Kidney (tissue), 14 donors: ENCODE results near the gene FOXD2. TPM values are rescaled to one million over a fixed set of nuclear protein-coding genes. Genes with fewer than 3 reads are reported as not detected.

ENCODE experiments used
- DNase-seq, 5 donors: peaks; one replicate each; pipeline ENCODE4 v3.0.0-alpha.2; 2013 to 2020
- FAIRE-seq: peaks from 2 replicates; lab custom pipeline; 2012; peaks lifted over from hg19 to GRCh38; lab: Jason Lieb, UNC
- H3K27ac ChIP-seq, 2 donors: one replicate each; pipeline ENCODE4 v1.7.0; 2013; ENCODE audit warnings: low read depth in 2 of 2, low read length in 2 of 2, inconsistent platforms in 1 of 2
- H3K27me3 ChIP-seq: one replicate; pipeline ENCODE4 v1.7.1; 2013; ENCODE audit warnings: low read length, inconsistent platforms; ENCODE audit not compliant: control insufficient read depth, insufficient read depth
- H3K36me3 ChIP-seq, 3 donors: one replicate each; pipeline versions ENCODE4 v1.7.0 to v1.7.1; 2013; ENCODE audit warnings: low read length in 3 of 3, control low read depth in 1 of 3, inconsistent platforms in 1 of 3; ENCODE audit not compliant: insufficient read depth in 3 of 3, control insufficient read depth in 2 of 3
- H3K4me1 ChIP-seq, 3 donors: one replicate each; pipeline versions ENCODE4 v1.7.0 to v1.7.1; 2013; ENCODE audit warnings: low read length in 3 of 3, inconsistent platforms in 1 of 3, low read depth in 1 of 3; ENCODE audit not compliant: control insufficient read depth in 2 of 3, insufficient read depth in 2 of 3
- H3K4me3 ChIP-seq, 3 donors: one replicate each; pipeline versions ENCODE4 v1.7.0 to v1.8.1; 2013; ENCODE audit warnings: low read length in 3 of 3, control low read depth in 1 of 3, inconsistent platforms in 1 of 3
- H3K9ac ChIP-seq, 3 donors: one replicate each; pipeline versions ENCODE4 v1.7.0 to v1.7.1; 2013; ENCODE audit warnings: low read length in 3 of 3, control low read depth in 1 of 3, inconsistent platforms in 1 of 3
- H3K9me3 ChIP-seq, 3 donors: one replicate each; pipeline versions ENCODE4 v1.7.0 to v1.7.1; 2013; ENCODE audit warnings: low read length in 3 of 3, control low read depth in 1 of 3, inconsistent platforms in 1 of 3; ENCODE audit not compliant: control insufficient read depth in 2 of 3, insufficient read depth in 1 of 3
- CTCF ChIP-seq: IDR thresholded peaks from 3 replicates; pipeline ENCODE4 v1.5.1; 2012; ENCODE audit warnings: mild to moderate bottlenecking, moderate library complexity, borderline replicate concordance; ENCODE audit not compliant: insufficient read depth; ENCODE audit errors: extremely low read depth
- intact Hi-C: fragments of 100-400 bp; cut with DNase I; formaldehyde crosslinking; loops from one replicate; pipeline ENCODE4 v1.11.1; 2022
- polyA plus RNA-seq: library from polyadenylated mRNA; stranded (reverse); fragments of 350-450 nt; fragmentation: Illumina TruSeq; extraction: RNeasy Lipid Tissue Mini Kit (QIAGEN cat#74804); gene quantifications from one replicate; pipeline ENCODE4 v1.2.3, GENCODE V29; 2014; ENCODE audit warnings: low read depth, low replicate concordance; ENCODE audit not compliant: insufficient read depth
- total RNA-seq: library from RNA; stranded (reverse); fragmentation: NEBNext Ultra II Directional; extraction: Animal tissue kit (Norgen Biotek cat#: 25700); gene quantifications from one replicate; pipeline ENCODE4 v1.2.1, GENCODE V29; 2021
- donor health status: control.
- donor health status: control.
- donor health status: control.
- donor health status: control.
- donor health status: control.
- donor health status: DM: yes; HTN: yes; CAD: no.
- donor health status: Normal renal cell carcinoma (clear cell type).

The FOXD2 gene
- total and polyA plus RNA-seq, 2 donors from 2014 or later = 0.82 to 2.3 TPM

DNA sequence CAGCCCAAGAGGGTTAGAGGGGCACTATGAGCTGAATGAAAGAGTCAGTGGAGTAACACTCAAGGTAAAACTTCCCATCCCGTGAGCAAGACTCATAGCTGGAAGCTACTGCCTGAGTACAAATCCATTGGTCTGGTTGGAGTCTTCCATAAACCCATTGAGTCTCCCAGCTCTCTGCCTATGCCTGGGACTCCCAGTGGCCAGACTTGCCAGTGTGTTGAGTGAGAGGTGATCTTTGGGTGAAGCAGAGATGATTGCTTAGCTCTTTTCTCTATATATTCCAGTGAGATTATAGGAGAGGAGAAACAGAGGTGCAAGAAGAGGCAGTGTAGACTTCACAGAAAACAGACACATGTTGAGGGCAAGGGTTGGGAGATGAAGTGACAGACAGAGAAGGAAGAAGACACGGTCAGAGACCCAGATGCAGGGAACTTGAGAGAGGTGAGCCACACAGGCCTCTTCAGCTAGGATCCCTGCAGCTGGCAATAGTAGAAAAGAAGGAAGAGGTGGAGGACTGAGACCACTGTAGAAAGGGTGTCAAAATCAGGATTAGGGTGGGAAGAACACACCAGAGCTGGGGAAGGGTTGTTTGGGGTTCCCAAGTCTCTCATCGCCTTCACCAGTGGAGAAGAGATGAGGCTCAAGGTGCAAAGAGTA lies 3.7 kb downstream of the FOXD2 start:
- Histone ChIP-seq H3K9me3 (no peaks in the 10 kb centered on the region), H3K36me3 (no peaks in the 10 kb centered on the region), H3K4me1 (peaks cover 0 to 3% (median 0%) of the 10 kb centered on the region in 3 donors), H3K4me3 (no peak overlapping the region), H3K27me3 (peaks cover 38% of the 10 kb centered on the region), H3K27ac (no peak overlapping the region), H3K9ac (no peak overlapping the region)
- intact Hi-C loops = loop anchor here (10.0 kb wide), 1 partner anchor 73 kb away; no protein-coding TSS in a partner anchor
- no peak for DNase-seq
- no peak for FAIRE-seq
- TF ChIP-seq CTCF = no peak

- DNase-seq = no peak
- no peak overlapping the region for H3K4me3 ChIP-seq
- H3K4me1 ChIP-seq = peaks cover 0 to 3% (median 0%) of the 10 kb centered on the region in 3 donors
- H3K9me3 ChIP-seq = no peaks in the 10 kb centered on the region
- H3K9ac ChIP-seq = no peak overlapping the region
- FAIRE-seq = no peak
- no peaks in the 10 kb centered on the region for H3K36me3 ChIP-seq
- H3K27me3 ChIP-seq = peaks cover 41% of the 10 kb centered on the region
- TF ChIP-seq CTCF = no peak
- intact Hi-C loops = loop anchor here (10.0 kb wide), 1 partner anchor 73 kb away; no protein-coding TSS in a partner anchor
- H3K27ac ChIP-seq = no peak overlapping the region
Observed at GRCh38 chr1:47442202-47442601, 4.4 kb downstream of the FOXD2 start.

- Histone ChIP-seq H3K9ac (no peak overlapping the region), H3K27ac (no peak overlapping the region), H3K36me3 (no peaks in the 10 kb centered on the region), H3K4me1 (peaks cover 0 to 3% (median 0%) of the 10 kb centered on the region in 3 donors), H3K4me3 (no peak overlapping the region), H3K9me3 (no peaks in the 10 kb centered on the region), H3K27me3 (peaks cover 41% of the 10 kb centered on the region)
- TF ChIP-seq CTCF = no peak
- no peak for FAIRE-seq
- DNase-seq = no peak
- intact Hi-C loops = loop anchor here (10.0 kb wide), 1 partner anchor 72 kb away; no protein-coding TSS in a partner anchor
Observed at GRCh38 chr1:47442842-47443529, 5.1 kb downstream of the FOXD2 start.
